Measurements from ENCODE around the gene GNA15. TPM values are rescaled to one million over a fixed set of nuclear protein-coding genes. Genes with fewer than 3 reads are reported as not detected.
A peak's percentile ranks its signal among the peaks of the same experiment; 100 is the strongest.

Gene GNA15
- total and polyA plus RNA-seq, 12 donors: 0.61 to 16.3 (median 6.8) TPM

- peaks cover 0 to 4% (median 0%) of the 10 kb centered on the region in 3 donors for H3K9me3 ChIP-seq (replicated peaks in 1 of 3)
- no peaks in the 10 kb centered on the region for H3K27me3 ChIP-seq
- 67 to 86% (median 76%) methylated on average over 15 of the region's 15 CpGs for WGBS, 4 donors
- peaks cover 0 to 24% of the 10 kb centered on the region in 2 donors for H3K4me1 ChIP-seq (replicated peaks in 1 of 2)
- TF ChIP-seq CTCF (IDR thresholded peaks at IDR 0.05) (no peak), POLR2A (IDR thresholded peaks at IDR 0.05) (no peak)
- no peak overlapping the region for H3K4me3 ChIP-seq
- H3K36me3 ChIP-seq (replicated peaks in 1 of 2): no peaks in the 10 kb centered on the region
- DNase-seq: no peak
- H3K27ac ChIP-seq: no peak overlapping the region
- intact Hi-C loops (cut with DNase I): no loop called here
Measured at GRCh38 chr19:3138268-3138667, 2.4 kb downstream of the GNA15 start.

- DNase-seq: no peak
- Histone ChIP-seq H3K4me3 (no peak overlapping the region), H3K4me1 (replicated peaks in 1 of 2) (peaks cover 0 to 19% of the 10 kb centered on the region in 2 donors), H3K36me3 (replicated peaks in 1 of 2) (no peaks in the 10 kb centered on the region), H3K27me3 (no peaks in the 10 kb centered on the region), H3K9me3 (replicated peaks in 1 of 3) (peaks cover 0 to 4% (median 0%) of the 10 kb centered on the region in 3 donors), H3K27ac (peak overlapping the region in 1 of 5 donors; percentile 31)
- intact Hi-C loops (cut with DNase I): no loop called here
- no peak for TF ChIP-seq CTCF (IDR thresholded peaks at IDR 0.05)
- no peak for TF ChIP-seq POLR2A (IDR thresholded peaks at IDR 0.05)
Measured at GRCh38 chr19:3140667-3141038, 4.8 kb downstream of the GNA15 start.

GRCh38 chr19:3142292-3142670 lies 6.4 kb downstream of the GNA15 start:
- no peaks in the 10 kb centered on the region for H3K36me3 ChIP-seq (replicated peaks in 1 of 2)
- H3K27me3 ChIP-seq: no peaks in the 10 kb centered on the region
- WGBS, 4 donors: 13 to 29% (median 21%) methylated on average over 6 of the region's 6 CpGs
- intact Hi-C loops (cut with DNase I): no loop called here
- peaks cover 0 to 19% of the 10 kb centered on the region in 2 donors for H3K4me1 ChIP-seq (replicated peaks in 1 of 2)
- peak in 4 of 7 donors; percentile 63 to 82 (median 72) for DNase-seq
- H3K4me3 ChIP-seq: peak overlapping the region in 1 of 4 donors; percentile 17
- H3K9me3 ChIP-seq (replicated peaks in 1 of 3): peaks cover 0 to 4% (median 0%) of the 10 kb centered on the region in 3 donors
- TF ChIP-seq CTCF (IDR thresholded peaks at IDR 0.05): no peak
- TF ChIP-seq POLR2A (IDR thresholded peaks at IDR 0.05): no peak
- H3K27ac ChIP-seq: peak overlapping the region; percentile 27 to 93 (median 59)

GRCh38 chr19:3142781-3143337 lies 7.0 kb downstream of the GNA15 start:
- intact Hi-C loops (cut with DNase I): no loop called here
- WGBS, 4 donors: 60 to 71% (median 62%) methylated on average over 11 of the region's 11 CpGs
- no peak for DNase-seq
- Histone ChIP-seq H3K4me3 (no peak overlapping the region), H3K9me3 (replicated peaks in 1 of 3) (peaks cover 0 to 4% (median 0%) of the 10 kb centered on the region in 3 donors), H3K27ac (peak overlapping the region; percentile 27 to 93 (median 59)), H3K27me3 (no peaks in the 10 kb centered on the region), H3K4me1 (replicated peaks in 1 of 2) (peaks cover 0 to 15% of the 10 kb centered on the region in 2 donors), H3K36me3 (replicated peaks in 1 of 2) (no peaks in the 10 kb centered on the region)
- TF ChIP-seq POLR2A (IDR thresholded peaks at IDR 0.05) (no peak), CTCF (IDR thresholded peaks at IDR 0.05) (no peak)

All from adrenal gland (tissue), 12 donors.